ENCODE measurements around the gene CDH4.

The CDH4 gene

GRCh38 chr20:61972636-61973508, 720.8 kb downstream of the CDH4 start:
- TF ChIP-seq TAF1 (IDR thresholded peaks at IDR 0.05; ENCODE audit: borderline replicate concordance, insufficient read depth, low read length) (no peak), FOXP2 (optimal IDR thresholded peaks at IDR 0.05; ENCODE audit: borderline replicate concordance, extremely low read depth, extremely low read length, insufficient read depth) (no peak), POLR2AphosphoS5 (IDR thresholded peaks at IDR 0.05; ENCODE audit: low read depth, low read length) (no peak), SIN3A (IDR thresholded peaks at IDR 0.05; ENCODE audit: borderline replicate concordance, insufficient read depth, low read length) (no peak), REST (IDR thresholded peaks at IDR 0.05; ENCODE audit: insufficient read depth in 1 of 2, low read depth in 2 of 2, low read length in 2 of 2) (no peak)

GRCh38 chr20:61973515-61974356, 721.7 kb downstream of the CDH4 start:
- no peak for TF ChIP-seq SIN3A (IDR thresholded peaks at IDR 0.05; ENCODE audit: borderline replicate concordance, insufficient read depth, low read length)
- TF ChIP-seq POLR2AphosphoS5 (IDR thresholded peaks at IDR 0.05; ENCODE audit: low read depth, low read length), result no peak
- no peak for TF ChIP-seq REST (IDR thresholded peaks at IDR 0.05; ENCODE audit: insufficient read depth in 1 of 2, low read depth in 2 of 2, low read length in 2 of 2)
- TF ChIP-seq FOXP2 (optimal IDR thresholded peaks at IDR 0.05; ENCODE audit: borderline replicate concordance, extremely low read depth, extremely low read length, insufficient read depth), result no peak
- TF ChIP-seq TAF1 (IDR thresholded peaks at IDR 0.05; ENCODE audit: borderline replicate concordance, insufficient read depth, low read length), result no peak

GRCh38 chr20:61974357-61974665, 722.2 kb downstream of the CDH4 start:
- TF ChIP-seq REST (IDR thresholded peaks at IDR 0.05; ENCODE audit: insufficient read depth in 1 of 2, low read depth in 2 of 2, low read length in 2 of 2), result no peak
- TF ChIP-seq FOXP2 (optimal IDR thresholded peaks at IDR 0.05; ENCODE audit: borderline replicate concordance, extremely low read depth, extremely low read length, insufficient read depth), result no peak

GRCh38 chr20:61975407-61976129, 723.5 kb downstream of the CDH4 start:
- TF ChIP-seq REST (IDR thresholded peaks at IDR 0.05; ENCODE audit: insufficient read depth in 1 of 2, low read depth in 2 of 2, low read length in 2 of 2) (no peak), POLR2AphosphoS5 (IDR thresholded peaks at IDR 0.05; ENCODE audit: low read depth, low read length) (no peak), TAF1 (IDR thresholded peaks at IDR 0.05; ENCODE audit: borderline replicate concordance, insufficient read depth, low read length) (no peak), SIN3A (IDR thresholded peaks at IDR 0.05; ENCODE audit: borderline replicate concordance, insufficient read depth, low read length) (no peak), FOXP2 (optimal IDR thresholded peaks at IDR 0.05; ENCODE audit: borderline replicate concordance, extremely low read depth, extremely low read length, insufficient read depth) (no peak)

All from PFSK-1 (cell line).